ENCODE measurements around the gene ALDH5A1.

DNA sequence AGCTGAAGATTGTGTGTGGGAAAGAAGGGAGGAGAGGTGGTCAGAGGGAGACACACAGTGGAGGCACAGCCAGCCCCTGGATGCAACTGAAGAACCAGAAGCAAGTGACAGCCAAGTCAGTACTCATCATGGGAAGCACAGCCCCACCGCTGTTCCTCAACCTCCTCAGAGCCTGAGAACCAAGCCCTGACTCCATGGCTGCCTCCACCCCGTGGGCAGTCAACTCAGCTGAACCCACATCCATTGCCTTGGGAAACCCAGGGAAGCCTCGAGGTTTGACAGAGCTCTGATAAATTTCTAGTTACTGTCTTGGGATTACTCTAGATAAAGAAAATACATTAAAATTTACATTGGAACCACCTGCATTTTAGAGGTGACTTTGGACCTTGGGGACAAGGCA, 29.6 kb downstream of the ALDH5A1 start:
- no peak for TF ChIP-seq IRF2 (CRISPR knock-in tag; IDR thresholded peaks at IDR 0.05)
- TF ChIP-seq RFX5 (IDR thresholded peaks at IDR 0.05; ENCODE audit: low read depth, low read length), result no peak
- TF ChIP-seq ZBTB1 (CRISPR knock-in tag; IDR thresholded peaks at IDR 0.05; ENCODE audit: borderline replicate concordance), result no peak
- no peak for TF ChIP-seq TSC22D2 (CRISPR knock-in tag; IDR thresholded peaks at IDR 0.05; ENCODE audit: borderline replicate concordance)
- TF ChIP-seq POLR2AphosphoS5 (IDR thresholded peaks at IDR 0.05; ENCODE audit: low read depth, low read length), result no peak
- TF ChIP-seq ZNF350 (CRISPR knock-in tag; IDR thresholded peaks at IDR 0.05; ENCODE audit: borderline replicate concordance, low read depth), result no peak

All from HepG2 (cell line).